Muscle layer of duodenum (tissue), 2 donors: Measurements from ENCODE around the gene RPL3.
"Not testable (repeated sequence)": the region's sequence is repeated elsewhere in the genome, so short reads cannot be mapped to it uniquely, and the experiment has no call there.

ENCODE experiments used
- H3K27ac ChIP-seq: one replicate; pipeline ENCODE4 v1.7.0; 2013; ENCODE audit warnings: mild to moderate bottlenecking, low read length
- H3K27me3 ChIP-seq: one replicate; pipeline ENCODE4 v1.7.0; 2013; ENCODE audit warnings: low read depth, mild to moderate bottlenecking, control low read depth, low read length
- H3K36me3 ChIP-seq, 2 donors: one replicate each; pipeline ENCODE4 v1.7.0; 2013; ENCODE audit warnings: low read length in 2 of 2, control low read depth in 1 of 2, mild to moderate bottlenecking in 1 of 2; ENCODE audit not compliant: insufficient read depth in 2 of 2, control insufficient read depth in 1 of 2
- H3K4me1 ChIP-seq, 2 donors: one replicate each; pipeline ENCODE4 v1.7.0; 2013; ENCODE audit warnings: low read length in 2 of 2, mild to moderate bottlenecking in 2 of 2, control low read depth in 1 of 2, moderate library complexity in 1 of 2; ENCODE audit not compliant: insufficient read depth in 2 of 2, control insufficient read depth in 1 of 2
- H3K4me3 ChIP-seq, 2 donors: one replicate each; pipeline ENCODE4 v1.7.0; 2013; ENCODE audit warnings: low read length in 2 of 2, low read depth in 1 of 2, mild to moderate bottlenecking in 1 of 2
- H3K9me3 ChIP-seq, 2 donors: one replicate each; pipeline ENCODE4 v1.7.0; 2013; ENCODE audit warnings: low read length in 2 of 2, control low read depth in 1 of 2, mild to moderate bottlenecking in 1 of 2; ENCODE audit not compliant: control insufficient read depth in 1 of 2
- donor health status: healthy.

RPL3 gene

GRCh38 chr22:39332441-39333064 is 13.1 kb upstream of the RPL3 start:
- Histone ChIP-seq H3K36me3 (no peaks in the 10 kb centered on the region), H3K4me1 (no peaks in the 10 kb centered on the region), H3K4me3 (no peak overlapping the region), H3K27me3 (no peaks in the 10 kb centered on the region), H3K27ac (no peak overlapping the region), H3K9me3 (no peaks in the 10 kb centered on the region)

- not testable (repeated sequence) for H3K4me1 ChIP-seq, H3K27me3 ChIP-seq, H3K9me3 ChIP-seq, H3K27ac ChIP-seq, H3K4me3 ChIP-seq, H3K36me3 ChIP-seq
Observed at GRCh38 chr22:39330553-39330952, 11.1 kb upstream of the RPL3 start.

- no peaks in the 10 kb centered on the region for H3K36me3 ChIP-seq
- H3K4me3 ChIP-seq, result no peak overlapping the region
- no peaks in the 10 kb centered on the region for H3K9me3 ChIP-seq
- no peaks in the 10 kb centered on the region for H3K27me3 ChIP-seq
- H3K27ac ChIP-seq, result no peak overlapping the region
- H3K4me1 ChIP-seq, result no peaks in the 10 kb centered on the region
Observed at GRCh38 chr22:39327995-39328754, 8.8 kb upstream of the RPL3 start.

- no peaks in the 10 kb centered on the region for H3K36me3 ChIP-seq
- no peak overlapping the region for H3K4me3 ChIP-seq
- H3K27ac ChIP-seq, result no peak overlapping the region
- no peaks in the 10 kb centered on the region for H3K27me3 ChIP-seq
- no peaks in the 10 kb centered on the region for H3K9me3 ChIP-seq
- peaks cover 0 to 1% of the 10 kb centered on the region in 2 donors for H3K4me1 ChIP-seq
Observed at GRCh38 chr22:39325392-39325932, 6.0 kb upstream of the RPL3 start.

- H3K27me3 ChIP-seq, H3K27ac ChIP-seq, H3K9me3 ChIP-seq: not testable (repeated sequence)
- Histone ChIP-seq H3K36me3 (peaks cover 17 to 26% of the 10 kb centered on the region in 2 donors), H3K4me1 (peaks cover 16 to 28% of the 10 kb centered on the region in 2 donors), H3K4me3 (peak overlapping the region in 1 of 2 donors; percentile 85)
Observed at GRCh38 chr22:39320616-39321029, 1.2 kb upstream of the RPL3 start.

- Histone ChIP-seq H3K9me3 (no peaks in the 10 kb centered on the region), H3K4me1 (peaks cover 20 to 31% of the 10 kb centered on the region in 2 donors), H3K27ac (peak overlapping the region; percentile 99), H3K36me3 (peaks cover 37 to 45% of the 10 kb centered on the region in 2 donors), H3K4me3 (peak overlapping the region; percentile 85 to 98), H3K27me3 (no peaks in the 10 kb centered on the region)
Observed at GRCh38 chr22:39318507-39319283, 728 bp downstream of the RPL3 start.

- Histone ChIP-seq H3K4me3 (peak overlapping the region; percentile 85 to 98), H3K36me3 (peaks cover 44 to 52% of the 10 kb centered on the region in 2 donors), H3K27me3 (no peaks in the 10 kb centered on the region), H3K9me3 (no peaks in the 10 kb centered on the region), H3K4me1 (peaks cover 20 to 31% of the 10 kb centered on the region in 2 donors), H3K27ac (peak overlapping the region; percentile 99)
Observed at GRCh38 chr22:39317775-39318506, 1.5 kb downstream of the RPL3 start.

GRCh38 chr22:39317084-39317774 is 2.2 kb downstream of the RPL3 start:
- Histone ChIP-seq H3K9me3 (no peaks in the 10 kb centered on the region), H3K36me3 (peaks cover 51 to 60% of the 10 kb centered on the region in 2 donors), H3K4me1 (peaks cover 20 to 31% of the 10 kb centered on the region in 2 donors), H3K27ac (peak overlapping the region; percentile 99), H3K27me3 (no peaks in the 10 kb centered on the region), H3K4me3 (peak overlapping the region; percentile 85 to 98)

- Histone ChIP-seq H3K4me1 (peaks cover 20 to 31% of the 10 kb centered on the region in 2 donors), H3K36me3 (peaks cover 58 to 65% of the 10 kb centered on the region in 2 donors)
Observed at GRCh38 chr22:39316440-39317083, 2.9 kb downstream of the RPL3 start.

GRCh38 chr22:39315389-39315788 is 4.0 kb downstream of the RPL3 start:
- H3K9me3 ChIP-seq, result no peaks in the 10 kb centered on the region
- peaks cover 59 to 65% of the 10 kb centered on the region in 2 donors for H3K36me3 ChIP-seq
- no peaks in the 10 kb centered on the region for H3K27me3 ChIP-seq
- H3K4me1 ChIP-seq, result peaks cover 20 to 30% of the 10 kb centered on the region in 2 donors
- no peak overlapping the region for H3K4me3 ChIP-seq
- H3K27ac ChIP-seq, result no peak overlapping the region

More at GRCh38 chr22:39316440-39317083, 2.9 kb downstream of the RPL3 start:
- Histone ChIP-seq H3K9me3 (no peaks in the 10 kb centered on the region), H3K27ac (peak overlapping the region; percentile 99), H3K27me3 (no peaks in the 10 kb centered on the region), H3K4me3 (peak overlapping the region; percentile 85 to 98)
